ENCODE results near the gene SERPINB12. TPM values are rescaled to one million over a fixed set of nuclear protein-coding genes. Genes with fewer than 3 reads are reported as not detected.

The SERPINB12 gene
- total and polyA plus RNA-seq, 2 of the 13 experiments (the other 11 are each of a cell fraction or from before 2014, with no cell fraction given), result not detected

GRCh38 chr18:63492851-63493250, 49.3 kb upstream of the SERPINB12 start:
- H3K36me3 ChIP-seq (replicated peaks in 1 of 2; ENCODE audit: control insufficient read depth in 1 of 2, insufficient read depth in 2 of 2, low read length in 2 of 2), result no peaks in the 10 kb centered on the region
- no peak for TF ChIP-seq SNAI1 (CRISPR knock-in tag; IDR thresholded peaks at IDR 0.05; ENCODE audit: borderline replicate concordance)
- no peak for TF ChIP-seq ZNF124 (CRISPR knock-in tag; IDR thresholded peaks at IDR 0.05)
- no peak for TF ChIP-seq PRDM10 (CRISPR knock-in tag; IDR thresholded peaks at IDR 0.05; ENCODE audit: low read depth)
- TF ChIP-seq ZNF569 (CRISPR knock-in tag; IDR thresholded peaks at IDR 0.05; ENCODE audit: borderline replicate concordance), result no peak
- TF ChIP-seq ZNF441 (CRISPR knock-in tag; IDR thresholded peaks at IDR 0.05; ENCODE audit: borderline replicate concordance), result no peak
- no peak for TF ChIP-seq NFYC (CRISPR knock-in tag; IDR thresholded peaks at IDR 0.05)
- no peak for TF ChIP-seq LRRFIP1 (CRISPR knock-in tag; conservative IDR thresholded peaks at IDR 0.05)
- no peak for TF ChIP-seq ZNF709 (CRISPR knock-in tag; IDR thresholded peaks at IDR 0.05)
- no peak for TF ChIP-seq ZNF543 (CRISPR knock-in tag; IDR thresholded peaks at IDR 0.05)
- no peak for TF ChIP-seq ZNF180 (CRISPR knock-in tag; IDR thresholded peaks at IDR 0.05; ENCODE audit: borderline replicate concordance, low read depth)
- TF ChIP-seq THYN1 (CRISPR knock-in tag; IDR thresholded peaks at IDR 0.05; ENCODE audit: borderline replicate concordance, low read depth), result no peak
- TF ChIP-seq FIP1L1 (IDR thresholded peaks at IDR 0.05; ENCODE audit: borderline replicate concordance, insufficient read depth, low read depth, low read length), result no peak
- no peak for TF ChIP-seq ZNF672 (CRISPR knock-in tag; IDR thresholded peaks at IDR 0.05)
- no peak for TF ChIP-seq ZFP37 (CRISPR knock-in tag; IDR thresholded peaks at IDR 0.05; ENCODE audit: borderline replicate concordance)
- no peak for TF ChIP-seq FOXA1 (IDR thresholded peaks at IDR 0.05)
- TF ChIP-seq FOXA1 (CRISPR knock-in tag; IDR thresholded peaks at IDR 0.05), result no peak
- H3K27me3 ChIP-seq (ENCODE audit: control insufficient read depth in 1 of 2, insufficient read depth in 2 of 2, low read length in 2 of 2), result 0 out of 5 replicates have a peak, but pooled peaks cover 0 to 3% of the 10 kb centered on the region in 2 experiments
- H3K9me3 ChIP-seq (ENCODE audit: low read length), result no peaks in the 10 kb centered on the region
- H3K79me2 ChIP-seq (ENCODE audit: insufficient read depth, low read length), result no peaks in the 10 kb centered on the region
- no TSS peak for BruUV-seq (replicated peaks)
- intact Hi-C loops (cut with micrococcal nuclease; ENCODE audit: unreplicated experiment), result no loop called here
- no peaks in the 10 kb centered on the region for H4K20me1 ChIP-seq (ENCODE audit: insufficient read depth, low read length)
- no peak overlapping the region for H3K9ac ChIP-seq (ENCODE audit: insufficient read depth, low read depth, low read length)
- FAIRE-seq (no peak), ATAC-seq (no peak), DNase-seq (ENCODE audit: low spot score) (no peak)
- no peak overlapping the region for H2AFZ ChIP-seq (ENCODE audit: low read length)
- H3K4me3 ChIP-seq (replicated peaks in 1 of 3; ENCODE audit: insufficient read depth in 1 of 3, low read depth in 2 of 3, low read length in 3 of 3), result no peak overlapping the region
- H3K4me1 ChIP-seq (ENCODE audit: insufficient read depth, low read length), result no peaks in the 10 kb centered on the region
- H3K27ac ChIP-seq (ENCODE audit: extremely low read length, insufficient read depth, low read length), result no peak overlapping the region
- H3K4me2 ChIP-seq (ENCODE audit: low read depth, low read length), result no peak overlapping the region
- ChIA-PET POLR2A (no interaction called here), CTCF (ENCODE audit: low intra/inter-chr PET ratio, low total read pairs) (no interaction called here)
- in situ Hi-C loops (cut with HindIII; ENCODE audit: extremely low pct_ligation_motif_present, low pct_unique_long_range_greater_than_20kb), result no loop called here
- 28% methylated on average over 3 of the region's 3 CpGs for WGBS (ENCODE audit: low lambda C conversion rate)

Measured in HepG2 (cell line).